RPMI8226 (cell line): Measurements from ENCODE around the gene NPBWR2.

Experiments
- DNase-seq: peaks from one replicate; pipeline ENCODE4 v3.0.0-alpha.2; 2015

Gene NPBWR2

GRCh38 chr20:64071341-64072332, 35.7 kb downstream of the NPBWR2 start:
- DNase-seq = no peak

- no peak for DNase-seq
Measured at GRCh38 chr20:64070244-64070993, 36.9 kb downstream of the NPBWR2 start.

DNA sequence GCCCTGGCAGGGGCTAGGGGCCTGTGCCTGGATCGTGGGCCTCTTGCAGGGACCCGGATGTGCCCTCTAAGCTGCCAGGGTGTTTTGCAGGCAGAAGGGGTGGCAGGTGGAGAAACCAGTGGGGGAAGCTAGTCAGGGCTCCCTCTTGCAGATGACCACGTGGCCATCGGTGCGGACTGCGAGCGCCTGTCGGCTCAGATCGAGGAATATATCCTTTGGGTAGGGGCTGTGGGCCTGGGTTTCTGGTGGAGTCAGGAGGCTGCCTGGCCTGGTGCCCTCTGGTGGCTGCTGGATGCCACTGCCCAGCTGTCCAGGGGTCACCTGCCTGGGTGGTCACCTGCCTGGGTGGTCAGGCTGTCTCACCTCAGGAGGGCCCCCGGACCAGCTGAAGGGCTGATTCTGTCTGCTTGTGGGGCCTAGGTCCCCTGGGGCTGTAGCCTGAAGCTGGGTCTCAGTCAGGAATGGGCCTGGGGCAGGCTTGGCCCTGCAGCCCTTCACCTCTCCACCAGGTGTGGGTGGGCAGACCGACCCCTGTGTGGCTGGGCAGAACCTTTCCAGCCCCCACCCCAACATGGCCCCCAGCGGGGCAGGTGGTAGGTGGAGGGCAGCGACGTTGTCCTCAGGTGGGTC, 37.6 kb downstream of the NPBWR2 start:
- no peak for DNase-seq

DNA sequence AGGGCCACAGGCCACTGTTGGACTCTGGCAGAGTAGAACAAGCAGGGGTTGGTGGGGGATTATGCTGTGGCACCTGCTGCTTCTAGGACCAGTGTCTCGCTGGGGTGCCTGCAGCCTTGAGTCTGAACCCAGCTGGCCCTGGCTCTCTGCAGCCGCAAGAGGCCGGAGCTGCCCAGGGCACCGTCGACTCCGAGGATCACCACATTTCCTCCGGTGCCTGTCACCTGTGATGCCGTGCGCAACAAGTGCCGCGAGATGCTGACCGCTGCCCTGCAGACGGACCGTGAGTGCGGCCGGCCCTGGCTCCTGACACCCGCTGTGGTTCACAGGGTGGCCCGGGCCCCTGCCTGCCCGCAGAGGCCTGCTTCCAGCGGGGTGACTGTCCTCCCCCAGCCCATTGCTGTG, 38.2 kb downstream of the NPBWR2 start:
- no peak for DNase-seq

GRCh38 chr20:64068386-64069208, 38.8 kb downstream of the NPBWR2 start:
- no peak for DNase-seq

GRCh38 chr20:64067733-64068307, 39.5 kb downstream of the NPBWR2 start:
- no peak for DNase-seq

GRCh38 chr20:64067005-64067632, 40.2 kb downstream of the NPBWR2 start:
- peak; percentile 58 for DNase-seq

- DNase-seq = peak; percentile 96
Measured at GRCh38 chr20:64065974-64066343, 41.4 kb downstream of the NPBWR2 start.

DNA sequence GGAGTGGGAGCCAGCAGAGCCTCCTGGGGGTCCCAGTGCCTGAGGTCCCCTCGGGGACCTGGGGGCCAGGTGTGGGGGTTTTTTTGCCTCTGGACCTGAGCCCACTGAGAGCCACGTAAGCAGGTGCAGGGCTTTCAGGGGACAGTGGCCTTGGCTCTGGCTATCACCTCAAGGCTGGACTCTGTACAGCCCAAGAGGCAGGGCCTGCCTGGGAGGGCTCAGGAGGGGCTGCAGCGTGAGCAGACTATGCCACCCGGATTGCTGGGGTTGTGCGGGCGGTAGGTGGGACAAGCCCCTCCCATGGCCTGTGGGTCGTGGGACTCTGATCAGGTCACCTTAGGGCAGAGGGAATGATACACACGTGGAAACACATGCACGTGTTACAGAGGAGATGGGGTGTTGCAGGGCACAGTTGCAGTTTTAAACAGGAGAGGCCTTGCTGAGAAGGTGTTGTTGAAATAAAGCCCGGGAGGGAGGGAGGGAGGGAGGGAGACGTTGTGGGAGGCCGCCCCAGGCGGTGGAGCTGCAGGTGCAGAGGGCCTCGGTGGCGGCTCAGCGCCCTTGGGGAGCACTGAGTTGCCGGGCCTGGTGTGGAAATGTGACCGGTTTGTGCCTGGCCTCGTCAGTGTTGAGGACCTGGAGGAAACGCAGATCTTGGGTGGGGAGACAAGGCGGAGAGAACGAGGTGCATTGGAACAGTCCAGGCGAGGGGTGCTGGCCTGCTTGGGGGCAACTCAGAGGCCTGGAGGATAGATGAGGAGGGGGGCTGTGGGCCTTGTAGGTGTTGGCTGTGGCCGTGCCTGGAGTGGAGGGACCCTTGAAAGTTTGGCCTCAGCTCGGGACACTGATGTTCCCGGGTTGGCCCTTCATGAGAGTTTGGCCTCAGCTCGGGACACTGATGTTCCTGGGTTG, 42.0 kb downstream of the NPBWR2 start:
- peak; percentile 88 for DNase-seq

DNA sequence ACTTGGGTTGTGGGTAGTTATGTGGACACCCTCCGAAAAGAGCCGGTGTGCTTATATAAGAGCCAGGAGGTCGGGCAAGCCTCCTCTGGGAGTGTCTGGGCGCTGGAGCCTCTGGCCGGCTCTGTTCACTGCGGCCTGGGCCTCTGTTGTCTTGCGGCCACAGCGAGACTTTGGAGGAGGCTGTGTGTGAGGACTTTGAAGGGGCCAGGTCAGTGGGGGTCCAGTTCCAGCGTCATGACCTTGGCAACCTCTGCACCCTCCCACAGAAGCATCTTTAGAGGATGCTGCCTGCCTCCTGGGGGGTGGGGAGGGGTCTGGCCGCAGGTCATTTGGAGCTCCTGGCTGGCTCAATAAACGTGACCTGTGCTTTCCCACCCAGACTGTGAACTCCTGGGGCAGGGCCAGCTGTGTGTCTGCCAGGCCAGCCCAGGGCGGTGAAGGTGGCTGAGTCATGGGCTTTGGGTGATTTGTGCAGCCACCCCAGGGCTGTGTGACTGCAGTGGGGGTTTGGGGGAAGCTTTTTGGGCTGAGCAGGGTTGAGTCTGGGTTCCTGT, 43.1 kb downstream of the NPBWR2 start:
- peak; percentile 77 for DNase-seq

GRCh38 chr20:64063389-64064144, 43.8 kb downstream of the NPBWR2 start:
- no peak for DNase-seq

DNA sequence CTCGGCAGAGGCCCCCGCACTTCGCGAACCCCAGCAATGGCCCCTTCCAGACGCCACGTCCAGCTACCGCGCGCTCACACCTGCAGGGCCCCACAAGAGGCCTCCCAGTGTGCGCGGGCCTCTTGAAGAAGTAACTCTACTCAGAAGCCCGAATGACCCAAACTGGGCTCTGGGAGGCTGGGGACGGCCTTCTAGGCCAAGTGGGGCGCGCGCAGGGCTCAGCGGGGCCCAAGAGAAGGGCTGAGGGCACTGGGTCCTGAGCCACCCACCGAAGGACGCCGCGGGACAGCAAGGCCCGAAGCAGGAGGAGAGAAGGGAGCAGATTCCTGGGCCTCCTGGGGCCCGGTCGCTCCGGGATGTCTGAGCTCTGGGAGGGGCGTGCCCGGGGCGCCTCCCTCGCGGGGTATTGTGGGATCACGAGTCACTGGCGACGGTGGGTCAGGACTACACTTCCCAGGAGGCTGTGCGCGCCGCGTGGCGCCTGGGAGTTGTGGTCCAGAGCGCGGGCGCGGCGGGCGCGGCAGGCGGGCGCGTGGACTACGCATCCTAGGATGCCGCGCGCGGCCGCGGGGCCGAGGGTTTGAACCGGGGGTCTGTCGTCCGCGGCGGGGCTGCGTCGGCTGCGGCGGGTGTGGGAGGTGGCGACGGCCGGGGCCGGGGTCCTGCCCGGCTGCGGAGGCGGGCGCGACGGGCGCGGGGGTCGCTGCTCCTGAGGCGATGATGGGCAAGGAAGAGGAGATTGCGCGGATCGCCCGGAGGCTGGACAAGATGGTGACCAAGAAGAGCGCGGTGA, 44.6 kb downstream of the NPBWR2 start, which contains the start of gene TCEA2:
TSS of gene TCEA2 (plus strand) at position 603 of the 793 bp plus-strand sequence. CDS start at position 718, 115 bp downstream.
- DNase-seq = peak; percentile 96

GRCh38 chr20:64062276-64062595, 45.1 kb downstream of the NPBWR2 start:
- DNase-seq = no peak

DNA sequence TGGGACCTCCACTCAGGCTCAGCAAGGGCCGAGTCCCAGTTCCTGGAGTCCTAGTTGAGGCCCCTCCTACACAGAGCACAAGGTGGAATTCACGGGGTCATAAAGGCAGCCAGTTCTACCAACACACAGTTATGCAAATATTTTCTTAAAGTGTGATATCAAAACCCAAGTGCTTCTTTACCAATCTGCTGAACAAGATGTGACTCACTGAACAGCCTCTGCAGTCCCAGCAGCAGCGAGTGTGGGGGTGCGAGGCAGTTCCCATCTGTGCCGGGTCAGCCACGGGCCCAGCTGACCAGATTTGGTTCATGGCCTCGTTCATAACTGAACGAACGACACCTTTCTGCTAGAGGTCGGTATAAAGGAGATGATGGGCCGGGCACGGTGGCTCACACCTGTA, 48.8 kb downstream of the NPBWR2 start:
- no peak for DNase-seq

- DNase-seq = peak; percentile 78
Measured at GRCh38 chr20:64057628-64058498, 49.5 kb downstream of the NPBWR2 start.

GRCh38 chr20:64056889-64057627, 50.3 kb downstream of the NPBWR2 start:
- DNase-seq = peak; percentile 48

- DNase-seq = no peak
Measured at GRCh38 chr20:64056639-64056888, 50.8 kb downstream of the NPBWR2 start.
